NCI-H460 (cell line): Measurements from ENCODE around the gene PICALM. TPM values are rescaled to one million over a fixed set of nuclear protein-coding genes. Genes with fewer than 3 reads are reported as not detected.

Source experiments
- DNase-seq: peaks from one replicate; pipeline ENCODE4 v3.0.0-alpha.2; 2016; ENCODE audit warnings: low read depth; ENCODE audit errors: extremely low read depth
- total RNA-seq: library from RNA; depleted of rRNA; stranded (reverse); fragments of >200 nt; shearing (Covaris generic); gene quantifications from 2 replicates; pipeline ENCODE4 v1.2.3, GENCODE V29; 2014

Gene PICALM
- total RNA-seq, 1 experiment from 2014 or later, result 90.3 TPM

- no peak for DNase-seq
These were observed 12.6 kb upstream of the PICALM start for GRCh38 chr11:86081455-86081854.

DNA sequence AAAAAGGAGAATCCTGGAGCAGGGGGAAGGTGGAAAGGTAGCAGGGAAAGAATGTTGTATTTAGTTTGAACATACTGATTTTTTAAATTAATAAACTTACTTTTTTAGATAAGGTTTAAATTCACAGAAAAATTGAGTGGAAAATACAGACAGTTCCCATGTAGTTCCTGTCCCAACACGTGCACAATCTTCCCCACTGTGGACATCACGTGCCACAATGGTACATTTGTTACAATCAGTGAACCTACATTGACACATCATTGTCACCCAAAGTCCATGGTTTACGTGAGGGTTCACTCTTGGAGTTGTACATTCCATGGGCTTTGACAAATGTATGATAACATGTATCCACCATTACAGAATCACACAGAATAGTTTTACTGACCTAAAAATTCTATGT lies 10.5 kb upstream of the PICALM start:
- no peak for DNase-seq

GRCh38 chr11:86073948-86074347 lies 5.1 kb upstream of the PICALM start:
- no peak for DNase-seq

- no peak for DNase-seq
These were observed 3.3 kb upstream of the PICALM start for GRCh38 chr11:86072211-86072610.

DNA sequence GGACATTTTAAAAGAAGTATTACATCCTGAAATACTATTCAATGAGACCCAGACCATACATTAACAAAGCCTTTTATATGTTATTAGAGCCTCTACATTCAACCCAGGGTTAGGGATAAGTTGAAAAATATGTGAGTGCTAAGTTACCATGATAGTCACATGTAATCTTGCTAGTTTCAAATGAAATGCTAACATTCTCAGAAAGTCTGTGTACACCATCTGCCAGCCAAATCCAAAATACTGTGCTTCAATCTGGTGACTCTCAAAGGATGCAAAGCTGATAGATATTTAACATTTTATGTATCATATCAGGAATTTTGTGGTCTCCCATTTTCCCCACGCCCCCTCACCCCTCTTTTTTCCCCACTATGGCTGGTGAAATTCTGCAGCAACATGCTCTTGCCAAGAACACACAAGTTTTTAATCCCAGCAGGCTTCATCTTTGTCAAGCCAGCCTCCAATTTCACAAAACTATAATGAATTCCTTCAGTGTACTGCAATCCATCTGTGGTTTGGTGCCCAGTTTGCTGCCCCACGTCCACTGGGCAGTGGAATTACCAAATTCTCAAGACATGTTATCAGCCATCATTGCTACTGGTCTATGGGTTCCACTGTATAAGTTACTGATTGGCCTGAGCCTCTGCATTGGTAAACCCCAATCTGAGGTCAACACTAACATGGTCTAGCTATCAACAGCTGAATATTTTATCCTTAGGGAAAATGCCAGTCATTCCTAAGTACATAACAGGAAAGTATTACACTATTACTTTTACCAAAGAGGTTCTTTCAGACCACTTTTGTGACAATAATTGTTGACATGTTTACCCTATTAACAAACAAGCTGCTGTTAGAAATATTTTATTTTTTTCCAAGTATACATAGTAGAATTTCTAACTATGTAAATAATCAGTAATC lies 1.5 kb upstream of the PICALM start:
- DNase-seq, result no peak

- peak; percentile 71 for DNase-seq
These were observed 671 bp upstream of the PICALM start for GRCh38 chr11:86069408-86070101.

DNA sequence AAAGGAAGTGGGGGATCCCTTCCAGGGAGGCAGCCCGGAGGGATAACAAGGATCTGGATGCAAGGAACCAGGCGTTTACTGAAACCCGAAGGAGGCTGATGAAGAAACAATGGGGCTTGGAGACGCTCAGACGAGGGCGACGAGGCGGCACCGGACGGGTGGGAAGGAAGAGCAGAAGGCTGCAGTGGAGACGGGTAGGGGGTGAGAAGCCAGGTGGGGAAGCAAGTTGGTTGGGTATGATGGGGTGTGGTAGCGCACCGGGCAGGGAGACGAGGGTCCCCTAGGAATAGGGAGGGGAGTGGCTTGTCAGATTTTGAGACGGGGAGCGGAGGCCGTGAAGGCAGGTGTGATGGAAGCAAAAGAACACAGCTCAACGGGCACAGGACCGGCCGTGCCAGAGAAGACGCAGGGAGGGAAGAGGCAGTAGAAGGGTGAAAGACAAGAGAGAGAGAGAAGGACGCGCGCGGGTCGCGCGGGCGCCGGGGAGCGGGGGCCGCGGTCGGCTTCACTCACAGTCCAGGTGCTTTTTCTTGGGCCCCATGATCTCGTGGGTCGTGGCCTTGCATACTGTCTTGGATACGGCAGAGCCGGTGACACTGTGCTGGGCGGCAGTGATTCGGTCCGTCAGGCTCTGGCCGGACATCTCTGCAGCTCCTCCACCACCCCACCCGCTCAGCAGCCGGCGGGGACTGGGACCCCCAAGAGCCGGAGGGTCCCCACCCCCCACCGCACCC lies 579 bp downstream of the PICALM start:
- no peak for DNase-seq

DNA sequence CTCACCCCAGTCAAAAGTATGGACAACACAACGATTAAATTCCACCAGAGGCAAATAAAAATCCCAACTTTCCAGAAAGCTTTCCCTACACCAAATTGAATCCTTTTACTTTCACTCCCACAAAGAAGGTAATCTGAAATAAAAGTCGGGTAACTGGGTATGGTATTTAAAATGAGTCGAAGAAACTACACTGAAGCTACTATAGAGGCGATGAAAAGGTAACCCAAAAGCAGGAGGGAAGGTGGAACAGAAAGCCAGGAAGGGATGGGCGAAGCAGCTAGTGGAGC lies 1.1 kb downstream of the PICALM start:
- DNase-seq, result no peak

- no peak for DNase-seq
These were observed 1.7 kb downstream of the PICALM start for GRCh38 chr11:86067009-86067850.

GRCh38 chr11:86066657-86067008 lies 2.3 kb downstream of the PICALM start:
- DNase-seq, result no peak

GRCh38 chr11:86066033-86066432 lies 2.9 kb downstream of the PICALM start:
- no peak for DNase-seq

- DNase-seq, result no peak
These were observed 4.6 kb downstream of the PICALM start for GRCh38 chr11:86064220-86064803.

DNA sequence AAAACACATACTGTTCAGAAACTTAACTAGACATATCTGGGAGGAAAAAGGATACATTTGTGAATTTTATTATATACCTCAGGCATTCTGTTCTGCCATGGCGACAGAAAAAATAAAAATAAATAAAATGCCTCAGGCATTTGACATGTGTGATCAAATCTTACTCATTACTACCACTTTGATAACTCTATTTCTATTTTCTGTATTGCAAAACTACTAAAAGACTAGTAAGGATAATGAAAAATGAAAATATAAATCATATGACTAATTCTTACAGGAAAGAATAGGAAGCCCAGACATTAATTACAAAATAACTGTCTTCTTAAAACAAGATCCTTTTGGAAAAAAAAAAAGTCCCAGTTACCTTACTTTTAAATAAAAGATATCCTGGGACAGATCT lies 5.3 kb downstream of the PICALM start:
- DNase-seq, result no peak

GRCh38 chr11:86062719-86063118 lies 6.2 kb downstream of the PICALM start:
- no peak for DNase-seq

- DNase-seq, result no peak
These were observed 7.2 kb downstream of the PICALM start for GRCh38 chr11:86061483-86062205.

DNA sequence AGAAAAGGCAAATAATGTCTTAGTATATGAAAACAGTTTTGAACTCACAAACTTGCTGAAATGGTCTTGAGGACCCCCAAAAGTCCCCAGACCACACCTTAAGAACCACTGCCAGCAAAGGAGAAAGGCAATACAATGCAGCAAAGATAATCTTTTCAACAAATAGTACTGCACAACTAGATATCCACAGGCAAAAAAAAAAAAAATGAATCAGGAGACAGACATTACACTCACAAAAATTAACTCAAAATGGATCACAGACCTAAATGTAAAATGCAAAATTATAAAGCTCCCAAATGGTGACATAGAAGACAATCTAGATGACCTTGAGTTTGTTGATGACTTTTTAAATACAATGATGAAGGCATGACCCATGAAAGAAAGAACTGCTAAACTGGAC lies 8.3 kb downstream of the PICALM start:
- no peak for DNase-seq

- DNase-seq, result no peak
These were observed 10.5 kb downstream of the PICALM start for GRCh38 chr11:86058360-86058759.

- DNase-seq, result no peak
These were observed 12.5 kb downstream of the PICALM start for GRCh38 chr11:86056351-86056854.
